GM19455 (cell line): ENCODE measurements around the gene DNAH5.
"Not testable (repeated sequence)": the region's sequence is repeated elsewhere in the genome, so short reads cannot be mapped to it uniquely, and the experiment has no call there.

Experiments used
- ATAC-seq: cut with Tn5 transposase; IDR thresholded peaks from one replicate; pipeline ENCODE4 v1.9.1; 2021; ENCODE audit not compliant: unreplicated experiment

The DNAH5 gene

DNA sequence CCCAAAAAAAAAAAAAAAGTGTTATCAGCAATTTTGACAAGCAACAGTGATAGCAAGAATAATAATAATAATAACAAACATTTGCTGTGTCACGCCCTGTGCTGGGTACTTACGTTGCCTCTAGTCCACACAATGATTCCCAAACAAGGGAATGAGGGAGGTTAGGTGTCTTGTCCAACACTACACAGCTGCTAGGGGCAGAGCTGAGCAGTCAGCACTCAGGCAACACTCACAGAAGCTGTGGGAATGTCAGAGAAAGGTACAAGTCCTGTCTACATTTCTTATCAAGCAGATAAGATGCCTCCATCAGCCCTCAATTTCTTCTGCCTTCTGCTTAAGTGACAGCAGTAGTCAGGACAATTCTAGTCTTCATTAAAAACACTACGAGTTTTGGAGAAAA, 111.0 kb downstream of the DNAH5 start:
- no peak for ATAC-seq

- ATAC-seq, result no peak
Measured at GRCh38 chr5:13831351-13831750, 113.1 kb downstream of the DNAH5 start.

DNA sequence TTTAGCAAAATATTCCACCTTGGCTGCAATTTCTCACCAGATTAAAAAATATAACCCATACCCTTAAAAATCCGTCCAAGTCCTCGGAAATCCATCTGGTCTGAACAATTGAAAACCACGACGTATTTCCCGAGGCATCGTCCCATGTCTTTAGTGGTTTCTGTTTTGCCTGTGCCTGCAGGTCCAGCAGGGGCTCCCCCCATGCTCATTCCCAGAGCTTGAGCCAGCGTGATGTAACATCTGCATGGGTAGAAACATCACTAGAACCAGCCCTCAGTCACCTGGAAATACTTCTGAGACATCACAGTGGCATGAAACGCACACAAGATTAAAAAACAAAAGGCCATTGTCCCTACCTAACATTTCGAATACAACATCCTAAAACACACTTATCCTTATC, 114.0 kb downstream of the DNAH5 start:
- no peak for ATAC-seq

DNA sequence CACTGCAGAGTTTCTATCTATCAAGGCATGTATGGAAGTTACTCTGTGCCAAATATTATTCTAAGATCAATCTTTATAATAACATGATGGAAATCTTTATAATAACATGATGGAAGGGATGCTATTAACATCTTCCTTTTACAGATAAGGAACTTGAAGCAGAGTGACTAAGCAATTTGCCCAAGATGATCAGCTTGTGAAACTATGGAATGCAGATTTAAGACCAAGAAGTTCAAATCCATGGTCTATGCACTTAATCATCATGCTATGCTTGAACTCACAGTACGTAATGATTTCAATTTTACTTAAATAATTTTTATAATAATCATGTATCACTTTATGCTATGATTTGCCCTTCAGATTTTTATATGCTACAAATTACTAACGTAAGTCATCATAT, 123.1 kb downstream of the DNAH5 start:
- no peak for ATAC-seq

- no peak for ATAC-seq
Measured at GRCh38 chr5:13816126-13816525, 128.4 kb downstream of the DNAH5 start.

- no peak for ATAC-seq
Measured at GRCh38 chr5:13814301-13814700, 130.2 kb downstream of the DNAH5 start.

DNA sequence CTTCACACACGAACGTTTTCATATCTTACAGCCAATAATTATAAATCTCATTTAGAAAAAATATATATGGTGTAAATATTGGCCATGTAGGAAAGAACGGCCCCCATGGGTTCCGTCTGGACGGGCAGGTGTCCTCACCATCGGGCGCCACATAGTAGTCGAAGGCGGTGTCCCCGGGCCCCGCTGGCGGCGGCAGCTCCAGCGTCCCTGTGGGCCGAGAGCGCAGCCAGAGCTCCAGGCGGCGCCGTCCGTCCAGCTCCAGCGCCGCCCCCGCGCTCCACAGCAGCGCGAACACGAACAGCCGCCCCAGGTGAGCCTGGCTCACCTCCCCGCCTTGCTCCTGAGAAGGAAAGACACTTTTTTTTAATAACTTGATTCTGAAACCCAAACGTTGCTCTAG, 134.6 kb downstream of the DNAH5 start:
- ATAC-seq, result no peak

DNA sequence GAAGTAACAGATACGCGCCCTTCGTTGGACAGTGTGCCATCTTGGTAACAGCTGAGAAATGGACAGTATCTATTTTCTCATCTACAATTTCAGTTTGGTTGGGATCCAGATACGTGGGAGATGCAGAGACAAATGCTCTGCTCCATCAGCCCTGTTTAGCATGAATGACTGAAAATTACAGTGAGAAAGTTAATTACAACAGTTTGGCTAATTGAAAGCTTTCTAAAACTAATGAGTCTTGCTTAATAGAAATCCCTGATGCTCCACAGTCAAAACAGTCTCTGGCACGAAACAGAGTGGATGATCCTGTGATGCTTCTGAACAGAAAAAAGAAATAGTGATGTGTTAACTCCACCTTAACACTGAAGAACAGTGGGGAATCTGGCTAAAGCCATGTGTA, 140.2 kb downstream of the DNAH5 start:
- no peak for ATAC-seq

DNA sequence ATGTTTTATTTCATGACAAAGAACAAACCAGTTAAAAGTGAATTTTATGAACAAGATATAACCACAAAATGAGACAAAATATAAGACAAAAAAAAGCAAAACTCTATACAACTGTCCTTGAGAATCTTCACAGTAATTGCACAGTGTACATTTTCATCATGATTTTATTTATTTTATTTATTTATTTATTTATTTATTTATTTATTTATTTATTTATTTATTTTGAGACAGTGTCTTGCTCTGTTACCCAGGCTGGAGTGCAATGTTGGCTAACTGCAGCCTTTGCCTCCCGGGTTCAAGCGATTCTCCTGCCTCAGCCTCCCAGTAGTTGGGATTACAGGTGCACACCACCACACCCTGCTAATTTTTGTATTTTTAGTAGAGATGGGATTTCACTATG, 145.9 kb downstream of the DNAH5 start:
- not testable (repeated sequence) for ATAC-seq

- no peak for ATAC-seq
Measured at GRCh38 chr5:13785781-13786415, 158.6 kb downstream of the DNAH5 start.

DNA sequence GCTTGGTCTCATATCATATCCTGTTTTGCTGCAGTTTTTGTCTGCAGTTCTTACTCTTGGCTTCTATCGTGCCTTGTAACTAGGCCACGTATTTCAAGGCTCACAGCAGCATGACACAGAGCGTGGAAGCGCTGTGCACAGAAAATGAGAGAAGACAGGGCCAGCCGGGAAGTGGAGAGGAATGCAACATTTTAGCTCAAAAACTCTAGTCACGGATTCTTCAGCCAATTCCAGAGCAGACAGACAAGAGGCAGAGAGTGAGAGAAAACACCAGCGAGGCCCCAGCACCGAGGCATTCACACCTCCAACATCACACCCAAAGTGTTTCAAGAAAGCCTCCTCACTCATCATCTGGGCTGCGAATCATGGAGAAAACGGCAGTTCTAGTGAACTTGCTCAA, 160.8 kb downstream of the DNAH5 start:
- no peak for ATAC-seq

DNA sequence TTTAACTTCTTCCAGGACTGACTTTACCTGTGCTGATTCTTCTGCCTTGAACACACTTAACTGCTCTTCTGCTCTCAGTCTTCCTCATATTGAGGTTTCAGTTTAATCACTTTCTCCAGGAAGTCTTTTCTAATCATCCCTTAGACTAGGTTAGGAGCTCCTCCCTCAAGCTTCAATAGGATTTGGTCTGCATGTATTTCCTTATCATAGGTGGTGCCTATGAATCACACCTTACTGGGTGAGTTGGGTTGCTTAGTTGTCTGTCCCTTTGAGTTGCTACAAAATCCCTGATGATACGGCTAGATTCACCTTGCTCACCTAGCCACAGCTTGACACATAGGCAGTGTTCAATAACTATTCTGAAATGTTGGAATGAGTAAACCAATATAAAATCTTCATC, 164.4 kb downstream of the DNAH5 start:
- no peak for ATAC-seq

DNA sequence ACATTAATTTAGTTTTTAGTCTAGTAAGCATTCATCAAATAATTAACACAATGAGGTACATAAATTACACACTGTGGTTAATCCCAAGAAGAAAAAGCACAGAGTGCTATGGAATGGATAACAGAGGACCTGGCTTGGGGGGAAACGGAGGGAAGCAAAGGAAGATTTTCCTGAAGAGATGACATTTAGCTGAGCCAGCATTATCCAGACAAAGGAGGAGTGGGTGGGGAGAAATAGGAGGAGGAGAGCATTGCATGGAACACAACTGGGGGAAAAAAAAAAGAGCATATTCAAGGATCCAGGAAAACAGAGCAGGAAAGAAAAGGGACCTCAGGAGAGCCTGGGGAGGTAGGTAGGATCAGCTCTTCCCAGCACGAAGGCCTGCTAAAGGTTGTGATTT, 170.8 kb downstream of the DNAH5 start:
- no peak for ATAC-seq

GRCh38 chr5:13771011-13771571, 173.4 kb downstream of the DNAH5 start:
- ATAC-seq, result no peak

DNA sequence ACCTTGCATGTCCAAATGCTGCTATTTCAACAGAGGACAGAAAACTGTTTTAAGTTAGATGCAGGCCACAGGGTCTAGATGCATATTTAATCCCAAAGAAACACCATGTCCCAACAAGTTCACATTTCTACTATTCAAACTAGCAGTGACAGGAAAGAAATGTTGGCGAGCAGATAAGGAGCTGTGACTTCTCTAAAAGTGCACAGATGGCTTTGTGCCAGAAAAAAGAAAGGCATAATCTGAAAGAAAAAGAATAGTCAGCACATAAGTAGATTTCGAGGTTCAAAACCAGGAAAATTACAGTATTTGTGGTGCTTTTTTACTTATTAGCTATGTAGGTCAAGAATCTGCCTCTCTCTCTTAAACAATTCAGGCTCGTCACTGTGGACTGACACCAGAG, 178.3 kb downstream of the DNAH5 start:
- no peak for ATAC-seq

DNA sequence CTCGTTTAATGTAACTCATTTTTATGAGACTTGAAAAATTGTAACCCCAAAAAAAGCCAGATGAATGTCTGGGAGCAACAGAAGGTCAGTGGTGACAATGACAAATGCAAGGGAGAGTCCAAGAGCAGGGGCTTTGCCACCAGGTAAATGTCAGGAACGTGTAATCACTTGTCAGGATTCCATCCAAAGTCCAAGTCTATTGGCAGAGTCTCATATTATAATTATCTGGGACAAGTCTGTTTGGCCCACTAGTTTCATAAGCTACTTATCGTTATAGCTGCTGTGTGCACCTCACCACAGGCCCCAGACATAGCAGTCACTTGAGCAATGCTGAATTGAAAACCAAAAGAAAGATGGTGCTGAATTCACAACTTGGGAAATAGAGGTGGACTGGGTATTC, 180.8 kb downstream of the DNAH5 start:
- no peak for ATAC-seq

GRCh38 chr5:13749766-13750165, 194.7 kb downstream of the DNAH5 start:
- no peak for ATAC-seq

GRCh38 chr5:13746026-13746425, 198.5 kb downstream of the DNAH5 start:
- no peak for ATAC-seq

GRCh38 chr5:13745508-13745907, 199.0 kb downstream of the DNAH5 start:
- ATAC-seq, result no peak

DNA sequence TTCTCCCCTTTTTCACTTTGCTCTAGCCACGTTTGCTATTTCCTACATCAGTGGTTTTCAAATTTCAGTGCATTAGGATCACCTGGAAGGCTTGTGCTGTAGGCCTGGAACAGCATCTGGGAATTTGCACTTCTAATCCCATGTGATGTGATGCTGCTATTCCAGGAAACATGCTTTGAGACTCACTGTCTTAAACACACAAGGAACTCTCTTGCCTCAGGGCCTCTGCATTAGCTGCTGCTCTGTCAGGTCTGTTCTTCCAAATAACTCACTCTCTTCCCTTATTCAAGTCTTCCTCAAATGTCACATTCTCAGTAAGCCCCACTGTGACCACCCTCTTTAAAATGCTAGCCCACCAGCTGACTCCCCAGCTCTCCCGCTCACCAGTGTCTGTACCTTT, 204.0 kb downstream of the DNAH5 start:
- ATAC-seq, result no peak

DNA sequence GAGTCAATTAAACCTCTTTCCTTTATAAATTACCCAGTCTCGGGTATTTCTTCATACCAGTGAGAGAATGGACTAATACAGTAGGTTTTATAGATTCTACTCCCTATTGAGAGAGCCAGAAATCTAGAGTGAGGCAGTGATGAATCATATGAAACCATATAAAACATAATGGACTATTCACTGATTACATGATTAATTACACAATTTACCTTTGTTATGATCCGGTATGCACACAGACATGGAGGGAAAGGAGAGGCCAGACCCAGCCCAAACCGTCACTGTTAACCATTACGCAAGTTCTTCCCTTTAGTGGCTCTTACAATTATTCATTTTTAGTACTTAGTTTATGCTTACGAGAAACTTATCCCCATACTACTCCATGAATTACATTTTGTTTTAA, 205.0 kb downstream of the DNAH5 start:
- ATAC-seq, result no peak

GRCh38 chr5:13735691-13736090, 208.8 kb downstream of the DNAH5 start:
- ATAC-seq, result no peak

- no peak for ATAC-seq
Measured at GRCh38 chr5:13731121-13731628, 213.3 kb downstream of the DNAH5 start.
